NT2/D1 (cell line): ENCODE measurements around the gene B3GLCT.

Source experiments
- DNase-seq: peaks from one replicate; pipeline ENCODE4 v3.0.0-alpha.2; 2011; ENCODE audit warnings: low read depth, low spot score
- H3K27me3 ChIP-seq: 2 replicates; pipeline ENCODE4 v1.6.0; 2011; ENCODE audit warnings: mild to moderate bottlenecking; ENCODE audit not compliant: insufficient read length, insufficient read depth
- H3K36me3 ChIP-seq: 2 replicates; pipeline ENCODE4 v1.6.1; 2011; ENCODE audit warnings: mild to moderate bottlenecking, low read length, mixed read lengths; ENCODE audit not compliant: insufficient read depth, insufficient read length
- H3K4me1 ChIP-seq: 2 replicates; pipeline ENCODE4 v1.5.1; 2011; ENCODE audit not compliant: insufficient read depth, insufficient read length
- H3K4me3 ChIP-seq: 2 replicates; pipeline ENCODE4 v1.5.1; 2011; ENCODE audit warnings: low read depth; ENCODE audit not compliant: insufficient read length
- H3K9ac ChIP-seq: 2 replicates; pipeline ENCODE4 v1.6.0; 2011; ENCODE audit warnings: low read depth; ENCODE audit not compliant: insufficient read length
- H3K9me3 ChIP-seq: 2 replicates; pipeline ENCODE4 v1.5.1; 2011; ENCODE audit warnings: mild to moderate bottlenecking, low read length; ENCODE audit not compliant: insufficient read depth
- SUZ12 ChIP-seq: IDR thresholded peaks from 2 replicates; pipeline ENCODE4 v1.6.1; 2011; ENCODE audit not compliant: insufficient read length, insufficient read depth; ENCODE audit errors: extremely low read depth
- YY1 ChIP-seq: IDR thresholded peaks from 2 replicates; pipeline ENCODE4 v1.6.1; 2011; ENCODE audit not compliant: insufficient read length, insufficient read depth
- ZNF274 ChIP-seq: IDR thresholded peaks from 2 replicates; pipeline ENCODE4 v1.6.1; 2011; ENCODE audit warnings: mild to moderate bottlenecking, low read depth, low read length

The B3GLCT gene

DNA sequence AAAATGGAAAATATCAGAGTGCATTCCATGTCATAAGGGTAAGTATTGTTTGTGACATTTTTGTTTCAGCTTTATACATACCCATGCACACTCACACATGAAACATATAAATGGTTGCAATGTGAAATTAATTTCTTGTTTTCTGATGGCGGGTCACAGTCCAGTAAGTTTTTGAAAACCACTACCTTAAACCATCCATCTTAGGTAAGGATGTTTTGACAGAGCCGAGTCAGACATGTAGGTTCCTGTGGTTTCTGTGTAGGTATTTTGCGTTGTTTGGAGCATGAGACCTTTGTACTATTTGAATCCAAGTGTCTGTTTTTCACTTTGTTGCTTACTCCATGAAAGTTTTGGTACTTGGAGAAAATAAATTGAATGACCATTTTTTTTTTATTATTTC lies 121.7 kb downstream of the B3GLCT start:
- Histone ChIP-seq H3K27me3 (no peaks in the 10 kb centered on the region), H3K9me3 (peaks cover 7% of the 10 kb centered on the region; the same call in 1 of the 2 replicates), H3K9ac (no peak overlapping the region), H3K4me1 (no peaks in the 10 kb centered on the region), H3K4me3 (no peak overlapping the region), H3K36me3 (peaks cover 5% of the 10 kb centered on the region)
- no peak for DNase-seq
- TF ChIP-seq YY1 (no peak), SUZ12 (no peak)

DNA sequence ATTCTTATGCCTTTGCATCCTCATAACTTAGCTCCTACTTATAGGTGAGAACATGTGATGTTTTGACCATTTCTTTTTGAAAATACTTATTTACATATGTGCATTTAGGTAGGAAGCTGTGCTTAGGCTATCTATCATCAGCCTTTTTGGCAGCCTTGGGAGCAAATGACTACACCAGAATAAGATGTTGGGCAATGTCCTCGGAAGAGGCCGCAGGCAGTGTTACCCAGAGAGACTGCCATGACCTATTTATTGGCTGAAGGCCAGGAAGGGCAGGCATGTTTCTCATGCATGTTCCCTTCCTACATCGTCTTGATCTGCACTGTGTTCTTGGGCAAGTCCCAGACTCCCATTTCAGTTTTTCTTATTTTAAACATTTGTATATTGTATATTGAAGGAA lies 122.3 kb downstream of the B3GLCT start:
- H3K4me3 ChIP-seq = no peak overlapping the region
- DNase-seq = no peak
- H3K4me1 ChIP-seq = no peaks in the 10 kb centered on the region
- 0 out of 2 replicates have a peak, but pooled peaks cover 1% of the 10 kb centered on the region for H3K9me3 ChIP-seq
- H3K9ac ChIP-seq = no peak overlapping the region
- H3K36me3 ChIP-seq = peaks cover 5% of the 10 kb centered on the region
- no peaks in the 10 kb centered on the region for H3K27me3 ChIP-seq
- no peak for TF ChIP-seq YY1
- TF ChIP-seq SUZ12 = no peak
- no peak for TF ChIP-seq ZNF274

DNA sequence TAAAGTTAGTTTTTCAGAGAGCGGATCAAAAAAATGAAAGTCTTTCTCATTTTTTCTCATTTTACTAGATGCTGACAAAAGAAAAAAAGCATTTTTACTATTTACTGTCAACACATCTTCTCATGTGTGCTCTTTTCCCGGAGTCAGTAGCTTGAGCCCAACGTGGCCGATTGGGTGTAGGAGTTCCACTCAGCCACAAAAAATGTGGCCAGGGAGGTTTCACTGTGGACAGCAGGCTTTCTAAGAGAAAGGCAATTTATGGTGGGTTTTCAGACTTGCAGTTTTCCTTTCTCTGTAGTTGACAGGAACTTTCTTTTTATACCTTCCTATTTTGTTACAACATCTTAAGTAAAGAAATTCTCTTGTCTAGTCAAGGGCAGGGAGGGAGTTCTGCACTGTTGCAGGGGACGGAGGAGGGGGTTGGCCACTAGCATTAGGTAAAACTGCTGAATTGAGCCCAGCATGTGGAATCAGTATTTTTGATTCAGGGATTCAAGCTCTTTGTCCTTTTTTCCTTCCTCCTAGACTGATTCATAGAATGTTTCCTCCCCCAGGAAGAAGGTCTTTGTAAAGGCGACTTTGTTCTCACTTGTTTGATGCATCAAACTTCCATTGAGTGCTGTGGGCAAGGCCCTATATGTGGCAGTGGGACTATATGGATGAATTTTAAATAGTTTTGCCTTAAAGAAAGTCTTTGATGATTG lies 123.1 kb downstream of the B3GLCT start:
- no peaks in the 10 kb centered on the region for H3K4me1 ChIP-seq
- H3K4me3 ChIP-seq = no peak overlapping the region
- peaks cover 5% of the 10 kb centered on the region for H3K36me3 ChIP-seq
- H3K9me3 ChIP-seq = no peaks in the 10 kb centered on the region
- no peak for DNase-seq
- no peak overlapping the region for H3K9ac ChIP-seq
- TF ChIP-seq ZNF274 (no peak), SUZ12 (no peak), YY1 (no peak)
- H3K27me3 ChIP-seq = no peaks in the 10 kb centered on the region

DNA sequence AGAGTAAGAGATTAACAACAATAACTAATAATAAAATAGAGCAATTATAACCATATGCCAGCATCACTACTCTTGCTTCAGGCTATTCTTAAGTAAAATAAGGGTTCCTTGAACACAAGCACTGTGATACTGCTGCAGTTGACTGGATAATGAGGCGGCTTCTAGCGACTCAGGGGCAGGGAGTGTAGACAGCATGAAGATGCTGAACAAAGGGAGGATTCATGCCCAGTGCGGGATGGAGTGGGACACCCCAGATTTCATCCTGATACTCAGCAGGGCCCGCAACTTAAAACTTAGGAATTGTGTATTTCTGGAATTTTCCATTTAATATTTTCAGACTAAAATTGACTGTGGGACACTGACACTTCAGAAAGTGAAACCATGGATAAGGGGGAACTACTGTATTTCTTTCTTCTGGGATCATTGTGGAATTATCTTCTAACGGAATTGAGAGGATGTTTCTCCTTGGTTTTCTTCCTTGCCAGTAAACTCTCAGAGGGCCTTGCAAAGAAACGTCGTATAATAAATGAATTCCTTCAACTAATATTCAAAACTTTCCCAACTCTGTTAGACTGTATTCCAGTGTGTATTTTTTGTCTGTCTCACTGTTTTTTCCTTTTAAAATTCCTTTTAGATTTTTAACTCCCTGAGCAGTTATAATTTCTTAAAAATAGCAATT lies 127.5 kb downstream of the B3GLCT start:
- no peak for TF ChIP-seq ZNF274
- no peak for TF ChIP-seq YY1
- no peak for TF ChIP-seq SUZ12
- Histone ChIP-seq H3K4me1 (no peaks in the 10 kb centered on the region), H3K4me3 (no peak overlapping the region), H3K9ac (no peak overlapping the region), H3K36me3 (peaks cover 3% of the 10 kb centered on the region), H3K27me3 (no peaks in the 10 kb centered on the region), H3K9me3 (no peaks in the 10 kb centered on the region)
- no peak for DNase-seq

DNA sequence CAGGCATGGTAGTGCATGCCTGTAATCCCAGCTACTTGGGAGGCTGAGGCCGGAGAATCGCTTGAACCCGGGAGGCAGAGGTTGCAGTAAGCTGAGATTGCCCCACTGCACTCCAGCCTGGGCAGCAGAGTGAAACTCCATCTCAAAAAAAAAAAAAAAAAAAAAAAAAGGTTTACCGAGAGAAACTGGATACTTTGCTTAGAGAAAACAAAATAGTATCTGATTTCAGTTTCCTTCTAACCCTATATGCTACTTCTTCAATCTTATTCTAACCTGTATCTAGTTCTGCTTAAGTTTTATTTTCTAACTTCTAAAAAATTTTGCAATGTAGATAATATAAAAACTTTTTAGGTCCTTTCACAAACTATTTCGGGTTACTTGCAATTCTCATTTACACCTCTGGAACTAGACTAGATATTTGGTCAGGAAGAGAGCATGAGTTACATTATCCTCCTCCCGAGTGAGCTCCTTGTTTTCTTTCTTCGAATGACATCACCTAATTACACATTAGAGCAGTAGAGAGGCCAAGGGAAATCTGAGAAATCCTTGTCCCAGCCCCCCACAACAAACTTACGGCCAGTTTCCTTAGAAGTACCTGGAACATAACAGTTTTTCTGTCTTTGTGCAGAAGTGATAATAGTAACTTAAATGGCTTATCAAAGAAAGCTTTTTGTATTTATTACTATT lies 128.9 kb downstream of the B3GLCT start:
- Histone ChIP-seq H3K4me3 (no peak overlapping the region), H3K4me1 (no peaks in the 10 kb centered on the region), H3K36me3 (peaks cover under 1% of the 10 kb centered on the region), H3K27me3 (no peaks in the 10 kb centered on the region), H3K9ac (no peak overlapping the region), H3K9me3 (no peaks in the 10 kb centered on the region)
- no peak for TF ChIP-seq YY1
- TF ChIP-seq ZNF274 = no peak
- TF ChIP-seq SUZ12 = no peak
- DNase-seq = no peak

DNA sequence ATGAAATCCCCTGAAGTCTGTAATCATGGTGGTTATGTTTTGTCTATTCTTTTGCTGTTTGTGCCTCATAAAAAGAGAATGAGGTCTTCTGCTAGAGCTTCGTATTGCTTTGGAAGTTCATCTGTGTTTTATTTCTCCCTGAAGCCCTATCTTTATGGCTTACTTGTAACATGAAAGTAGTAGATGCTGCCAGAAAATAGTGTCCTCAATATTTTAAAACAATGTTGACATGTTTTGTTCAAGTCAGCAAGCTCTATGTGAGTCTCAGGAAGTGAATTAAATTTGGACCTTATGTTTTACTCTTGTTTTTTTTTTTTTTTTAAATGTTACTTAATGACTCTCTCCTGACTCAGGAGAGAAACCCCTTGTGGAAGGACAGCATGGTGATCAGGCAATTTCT lies 130.5 kb downstream of the B3GLCT start:
- no peak overlapping the region for H3K4me3 ChIP-seq
- H3K27me3 ChIP-seq = no peaks in the 10 kb centered on the region
- H3K9ac ChIP-seq = no peak overlapping the region
- no peaks in the 10 kb centered on the region for H3K4me1 ChIP-seq
- no peaks in the 10 kb centered on the region for H3K36me3 ChIP-seq
- no peaks in the 10 kb centered on the region for H3K9me3 ChIP-seq
- no peak for DNase-seq
- TF ChIP-seq ZNF274 = no peak
- no peak for TF ChIP-seq SUZ12
- TF ChIP-seq YY1 = no peak

DNA sequence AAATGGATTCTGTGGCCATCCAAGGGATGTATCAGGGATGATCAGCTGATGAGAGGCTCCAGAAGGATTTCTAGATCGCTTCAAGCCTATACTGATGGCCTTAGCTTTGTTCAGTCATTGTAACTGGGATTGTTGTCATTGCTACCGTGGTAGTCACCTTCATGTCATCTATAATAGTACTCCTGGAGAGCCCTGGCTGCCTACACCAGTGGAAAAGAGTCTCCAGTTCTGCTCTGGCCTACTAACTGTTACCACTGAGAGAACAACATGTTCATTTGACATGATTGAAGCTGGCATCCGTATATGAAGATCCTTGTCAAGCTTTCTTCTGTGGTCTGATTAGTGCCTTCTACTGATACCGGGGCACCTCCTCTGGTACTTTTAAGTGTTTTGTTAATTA lies 131.3 kb downstream of the B3GLCT start:
- no peak for DNase-seq
- Histone ChIP-seq H3K9me3 (no peaks in the 10 kb centered on the region), H3K9ac (no peak overlapping the region), H3K4me3 (no peak overlapping the region), H3K4me1 (no peaks in the 10 kb centered on the region), H3K36me3 (no peaks in the 10 kb centered on the region), H3K27me3 (no peaks in the 10 kb centered on the region)
- no peak for TF ChIP-seq ZNF274
- TF ChIP-seq YY1 = no peak
- no peak for TF ChIP-seq SUZ12
